ENCODE data around the gene RNASE11.

GRCh38 chr14:20550926-20551325 is 36.9 kb downstream of the RNASE11 start:
- TF ChIP-seq POLR2AphosphoS5 (IDR thresholded peaks at IDR 0.05; ENCODE audit: low read depth, low read length) (no peak), PAX5 (IDR thresholded peaks at IDR 0.05; ENCODE audit: insufficient read depth, low read length, severe bottlenecking) (no peak)
